HepG2 (cell line): ENCODE results near the gene PARP1. TPM values are rescaled to one million over a fixed set of nuclear protein-coding genes. Genes with fewer than 3 reads are reported as not detected.

ENCODE experiments used
- ATAC-seq: fragments of 200-7000 bp; cut with Tn5 transposase; 3 replicates; pipeline ENCODE4 v1.9.1; 2020; ENCODE audit warnings: mild to moderate bottlenecking, moderate library complexity
- BruUV-seq: library from RNA; stranded (reverse); fragments of 400-500 nt; replicated peaks from 2 replicates; lab custom pipeline; 2021; lab: Mats Ljungman, UMichigan
- CTCF ChIA-PET: fragments of 300-600 bp; formaldehyde crosslinking; extraction: SDS; loops from one replicate; lab custom pipeline; 2021; ENCODE audit warnings: low total read pairs, inconsistent platforms, low intra/inter-chr PET ratio; lab: Yijun Ruan, JAX
- POLR2A ChIA-PET: fragments of 350-600 bp; sonication (Branson Sonifier 250); formaldehyde crosslinking; loops from one replicate; lab custom pipeline; 2020; ENCODE audit warnings: antibody characterized with exemption, inconsistent platforms; lab: Yijun Ruan, JAX
- DNase-seq: peaks from one replicate; pipeline ENCODE4 v3.0.0-alpha.2; 2015; ENCODE audit warnings: low spot score
- FAIRE-seq: peaks from 3 replicates; lab custom pipeline; 2011; peaks lifted over from hg19 to GRCh38; lab: Jason Lieb, UNC
- H2AFZ ChIP-seq: one replicate; pipeline ENCODE4 v1.6.1; 2011; ENCODE audit warnings: low read length, inconsistent platforms
- H3K27ac ChIP-seq: fragments of 300-600 bp; 3 replicates; pipeline ENCODE4 v1.8.0; 2011; ENCODE audit warnings: mixed run types, mild to moderate bottlenecking, mixed read lengths, low read length, inconsistent platforms; ENCODE audit not compliant: insufficient read depth; ENCODE audit errors: extremely low read length
- H3K27me3 ChIP-seq, 2 experiments: fragments of 200-600 bp in 1 of 2; 2 replicates in 1 of 2; 3 replicates in 1 of 2; pipeline versions ENCODE4 v1.6.0 to v1.8.0; 2011; ENCODE audit warnings: low read length in 2 of 2, mild to moderate bottlenecking in 2 of 2, moderate library complexity in 2 of 2, inconsistent platforms in 1 of 2; ENCODE audit not compliant: insufficient read depth in 2 of 2, control insufficient read depth in 1 of 2
- H3K36me3 ChIP-seq, 2 experiments: fragments of 200-600 bp in 1 of 2; replicated peaks in 1 of 2; 2 replicates in 1 of 2; 3 replicates in 1 of 2; pipeline versions ENCODE4 v1.5.1 to v1.8.0; 2011; ENCODE audit warnings: low read length in 2 of 2, inconsistent platforms in 1 of 2; ENCODE audit not compliant: insufficient read depth in 2 of 2, control insufficient read depth in 1 of 2
- H3K4me1 ChIP-seq: 2 replicates; pipeline ENCODE4 v1.5.1; 2012; ENCODE audit warnings: low read length, inconsistent platforms; ENCODE audit not compliant: insufficient read depth
- H3K4me2 ChIP-seq: 2 replicates; pipeline ENCODE4 v1.6.0; 2011; ENCODE audit warnings: low read depth, low read length, inconsistent platforms
- H3K4me3 ChIP-seq, 3 experiments: fragments of 200-600 bp in 1 of 3; sonication (generic), shearing (Covaris generic) in 1 of 3; replicated peaks in 1 of 3; 2 replicates each; pipeline ENCODE4 v1.5.1; 2011 to 2016; ENCODE audit warnings: low read length in 3 of 3, inconsistent platforms in 2 of 3, low read depth in 2 of 3, mild to moderate bottlenecking in 2 of 3, control low read depth in 1 of 3, mixed read lengths in 1 of 3; ENCODE audit not compliant: insufficient read depth in 1 of 3
- H3K79me2 ChIP-seq: one replicate; pipeline ENCODE4 v1.6.1; 2011; ENCODE audit warnings: low read length, inconsistent platforms; ENCODE audit not compliant: insufficient read depth
- H3K9ac ChIP-seq: 2 replicates; pipeline ENCODE4 v1.6.0; 2011; ENCODE audit warnings: mild to moderate bottlenecking, low read depth, low read length, inconsistent platforms; ENCODE audit not compliant: insufficient read depth
- H3K9me3 ChIP-seq: 2 replicates; pipeline ENCODE4 v1.5.1; 2012; ENCODE audit warnings: mild to moderate bottlenecking, low read length
- H4K20me1 ChIP-seq: 2 replicates; pipeline ENCODE4 v1.6.0; 2011; ENCODE audit warnings: inconsistent platforms, mild to moderate bottlenecking, low read length, moderate library complexity; ENCODE audit not compliant: insufficient read depth
- ATF7 ChIP-seq, 2 experiments: fragments of 450-650 bp in 1 of 2; sonication (generic) in 1 of 2; formaldehyde crosslinking in 1 of 2; IDR thresholded peaks; 2 replicates each; pipeline versions ENCODE4 v1.4.0 to v1.6.1; 2016 to 2020; ENCODE audit warnings: antibody characterized with exemption in 1 of 2, mild to moderate bottlenecking in 1 of 2, missing genetic modification reagents in 1 of 2
- DPF2 ChIP-seq: sonication (generic); formaldehyde crosslinking; IDR thresholded peaks from 2 replicates; pipeline ENCODE4 v1.4.0; 2020; ENCODE audit warnings: mild to moderate bottlenecking, low read depth, missing genetic modification reagents, borderline replicate concordance
- KDM2A ChIP-seq: sonication (generic); formaldehyde crosslinking; IDR thresholded peaks from 2 replicates; pipeline ENCODE4 v1.4.0; 2020; ENCODE audit warnings: low read depth, missing genetic modification reagents, borderline replicate concordance
- MLLT10 ChIP-seq: sonication (generic); formaldehyde crosslinking; IDR thresholded peaks from 2 replicates; pipeline ENCODE4 v1.4.0; 2020; ENCODE audit warnings: missing genetic modification reagents
- TBP ChIP-seq: sonication (generic); formaldehyde crosslinking; IDR thresholded peaks from 2 replicates; pipeline ENCODE4 v1.5.0; 2020; ENCODE audit warnings: missing genetic modification reagents
- ZBTB21 ChIP-seq: sonication (generic); formaldehyde crosslinking; IDR thresholded peaks from 2 replicates; pipeline ENCODE4 v1.4.0; 2020; ENCODE audit warnings: missing genetic modification reagents
- ZNF326 ChIP-seq: sonication (generic); formaldehyde crosslinking; IDR thresholded peaks from 2 replicates; pipeline ENCODE4 v1.4.0; 2020; ENCODE audit warnings: missing genetic modification reagents, borderline replicate concordance
- ZNF331 ChIP-seq: sonication (generic); formaldehyde crosslinking; IDR thresholded peaks from 2 replicates; pipeline ENCODE4 v1.4.0; 2020; ENCODE audit warnings: missing genetic modification reagents
- ZNF629 ChIP-seq: sonication (generic); formaldehyde crosslinking; conservative IDR thresholded peaks from 2 replicates; pipeline ENCODE4 v1.5.0; 2020; ENCODE audit warnings: missing genetic modification reagents
- ZNF674 ChIP-seq: sonication (generic); formaldehyde crosslinking; IDR thresholded peaks from 2 replicates; pipeline ENCODE4 v1.5.0; 2020; ENCODE audit warnings: low read depth, mild to moderate bottlenecking, missing genetic modification reagents
- WGBS: methylation state at CpG from one replicate; pipeline ENCODE4 v1.1.6; 2017; ENCODE audit warnings: low lambda C conversion rate; 5-methylcytosine and 5-hydroxymethylcytosine counted together
- in situ Hi-C: cut with HindIII; loops from 2 replicates; pipeline ENCODE4 v1.10.0; 2017; ENCODE audit warnings: low pct_unique_long_range_greater_than_20kb; ENCODE audit not compliant: extremely low pct_ligation_motif_present
- intact Hi-C: fragments of 100-400 bp; cut with micrococcal nuclease; formaldehyde crosslinking; loops from one replicate; pipeline ENCODE4 v1.10.0; 2022; ENCODE audit not compliant: unreplicated experiment
- polyA plus RNA-seq, 8 experiments: library from polyadenylated mRNA; depleted of rRNA in 3 of 8; stranded (reverse) in 7 of 8; unstranded in 1 of 8; fragments of >200 nt; fragmentation: Illumina TruSeq in 4 of 8; extraction: Trizol in 4 of 8; gene quantifications; 2 replicates each; pipeline versions ENCODE4 v1.2.1 to v1.2.3, GENCODE V29; 2011 to 2016; ENCODE audit warnings: low read depth in 4 of 8, missing spikeins in 1 of 8, mixed read lengths in 1 of 8; ENCODE audit not compliant: insufficient read depth in 1 of 8
- total RNA-seq, 5 experiments: library from RNA; depleted of rRNA; stranded (reverse); fragments of >200 nt; fragmentation: Illumina TruSeq; extraction: Trizol; gene quantifications; 2 replicates each; pipeline ENCODE4 v1.2.3, GENCODE V29; 2016; ENCODE audit warnings: low read depth in 1 of 5
- TF ChIP-seq, protein P1 (sequence below): sonication (generic); formaldehyde crosslinking; conservative IDR thresholded peaks from 2 replicates; pipeline ENCODE4 v1.8.0; 2022; ENCODE audit warnings: low read depth, missing genetic modification reagents
- TF ChIP-seq, protein P2 (sequence below): sonication (generic); formaldehyde crosslinking; IDR thresholded peaks from 2 replicates; pipeline ENCODE4 v1.4.0; 2020; ENCODE audit warnings: missing genetic modification reagents

The PARP1 gene
- total and polyA plus RNA-seq, 2 of the 13 experiments (the other 11 are each of a cell fraction or from before 2014, with no cell fraction given), result 50.1 to 85.2 TPM

- 44% methylated on average over 10 of the region's 11 CpGs for WGBS
- no peak overlapping the region for H3K9ac ChIP-seq
- BruUV-seq, result no TSS peak
- intact Hi-C loops (no loop called here), in situ Hi-C loops (no loop called here)
- no peak for FAIRE-seq
- no peaks in the 10 kb centered on the region for H4K20me1 ChIP-seq
- POLR2A ChIA-PET, result no interaction called here
- CTCF ChIA-PET, result no interaction called here
- H3K4me1 ChIP-seq, result no peaks in the 10 kb centered on the region
- no peaks in the 10 kb centered on the region for H3K36me3 ChIP-seq
- H3K27me3 ChIP-seq, result peaks cover 0 to 6% of the 10 kb centered on the region in 2 experiments; a peak in 1 of 5 replicates
- no peaks in the 10 kb centered on the region for H3K9me3 ChIP-seq
- TF ChIP-seq ZNF331 (CRISPR knock-in tag) (no peak), MLLT10 (CRISPR knock-in tag) (no peak), ZBTB21 (no peak), ZNF326 (CRISPR knock-in tag) (no peak), KDM2A (no peak), ATF7 (IDR thresholded peaks at IDR 0.05) (no peak), ATF7 (CRISPR knock-in tag; IDR thresholded peaks at IDR 0.05) (no peak), ZNF674 (no peak), ZNF629 (CRISPR knock-in tag) (no peak), DPF2 (no peak), TBP (CRISPR knock-in tag) (no peak)
- TF ChIP-seq, protein P1, sequence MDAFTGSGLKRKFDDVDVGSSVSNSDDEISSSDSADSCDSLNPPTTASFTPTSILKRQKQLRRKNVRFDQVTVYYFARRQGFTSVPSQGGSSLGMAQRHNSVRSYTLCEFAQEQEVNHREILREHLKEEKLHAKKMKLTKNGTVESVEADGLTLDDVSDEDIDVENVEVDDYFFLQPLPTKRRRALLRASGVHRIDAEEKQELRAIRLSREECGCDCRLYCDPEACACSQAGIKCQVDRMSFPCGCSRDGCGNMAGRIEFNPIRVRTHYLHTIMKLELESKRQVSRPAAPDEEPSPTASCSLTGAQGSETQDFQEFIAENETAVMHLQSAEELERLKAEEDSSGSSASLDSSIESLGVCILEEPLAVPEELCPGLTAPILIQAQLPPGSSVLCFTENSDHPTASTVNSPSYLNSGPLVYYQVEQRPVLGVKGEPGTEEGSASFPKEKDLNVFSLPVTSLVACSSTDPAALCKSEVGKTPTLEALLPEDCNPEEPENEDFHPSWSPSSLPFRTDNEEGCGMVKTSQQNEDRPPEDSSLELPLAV, result no peak
- TF ChIP-seq, protein P2, sequence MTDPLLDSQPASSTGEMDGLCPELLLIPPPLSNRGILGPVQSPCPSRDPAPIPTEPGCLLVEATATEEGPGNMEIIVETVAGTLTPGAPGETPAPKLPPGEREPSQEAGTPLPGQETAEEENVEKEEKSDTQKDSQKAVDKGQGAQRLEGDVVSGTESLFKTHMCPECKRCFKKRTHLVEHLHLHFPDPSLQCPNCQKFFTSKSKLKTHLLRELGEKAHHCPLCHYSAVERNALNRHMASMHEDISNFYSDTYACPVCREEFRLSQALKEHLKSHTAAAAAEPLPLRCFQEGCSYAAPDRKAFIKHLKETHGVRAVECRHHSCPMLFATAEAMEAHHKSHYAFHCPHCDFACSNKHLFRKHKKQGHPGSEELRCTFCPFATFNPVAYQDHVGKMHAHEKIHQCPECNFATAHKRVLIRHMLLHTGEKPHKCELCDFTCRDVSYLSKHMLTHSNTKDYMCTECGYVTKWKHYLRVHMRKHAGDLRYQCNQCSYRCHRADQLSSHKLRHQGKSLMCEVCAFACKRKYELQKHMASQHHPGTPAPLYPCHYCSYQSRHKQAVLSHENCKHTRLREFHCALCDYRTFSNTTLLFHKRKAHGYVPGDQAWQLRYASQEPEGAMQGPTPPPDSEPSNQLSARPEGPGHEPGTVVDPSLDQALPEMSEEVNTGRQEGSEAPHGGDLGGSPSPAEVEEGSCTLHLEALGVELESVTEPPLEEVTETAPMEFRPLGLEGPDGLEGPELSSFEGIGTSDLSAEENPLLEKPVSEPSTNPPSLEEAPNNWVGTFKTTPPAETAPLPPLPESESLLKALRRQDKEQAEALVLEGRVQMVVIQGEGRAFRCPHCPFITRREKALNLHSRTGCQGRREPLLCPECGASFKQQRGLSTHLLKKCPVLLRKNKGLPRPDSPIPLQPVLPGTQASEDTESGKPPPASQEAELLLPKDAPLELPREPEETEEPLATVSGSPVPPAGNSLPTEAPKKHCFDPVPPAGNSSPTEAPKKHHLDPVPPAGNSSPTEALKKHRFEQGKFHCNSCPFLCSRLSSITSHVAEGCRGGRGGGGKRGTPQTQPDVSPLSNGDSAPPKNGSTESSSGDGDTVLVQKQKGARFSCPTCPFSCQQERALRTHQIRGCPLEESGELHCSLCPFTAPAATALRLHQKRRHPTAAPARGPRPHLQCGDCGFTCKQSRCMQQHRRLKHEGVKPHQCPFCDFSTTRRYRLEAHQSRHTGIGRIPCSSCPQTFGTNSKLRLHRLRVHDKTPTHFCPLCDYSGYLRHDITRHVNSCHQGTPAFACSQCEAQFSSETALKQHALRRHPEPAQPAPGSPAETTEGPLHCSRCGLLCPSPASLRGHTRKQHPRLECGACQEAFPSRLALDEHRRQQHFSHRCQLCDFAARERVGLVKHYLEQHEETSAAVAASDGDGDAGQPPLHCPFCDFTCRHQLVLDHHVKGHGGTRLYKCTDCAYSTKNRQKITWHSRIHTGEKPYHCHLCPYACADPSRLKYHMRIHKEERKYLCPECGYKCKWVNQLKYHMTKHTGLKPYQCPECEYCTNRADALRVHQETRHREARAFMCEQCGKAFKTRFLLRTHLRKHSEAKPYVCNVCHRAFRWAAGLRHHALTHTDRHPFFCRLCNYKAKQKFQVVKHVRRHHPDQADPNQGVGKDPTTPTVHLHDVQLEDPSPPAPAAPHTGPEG (CRISPR knock-in tag), result no peak
- TF ChIP-seq, all 625 proteins: peak for 0
- Histone ChIP-seq H3K4me3 (no peak overlapping the region), H3K79me2 (no peaks in the 10 kb centered on the region), H2AFZ (no peak overlapping the region), H3K4me2 (no peak overlapping the region), H3K27ac (no peak overlapping the region)
- no peak for DNase-seq
- no peak for ATAC-seq
Measured at GRCh38 chr1:226414098-226414698, 6.3 kb upstream of the PARP1 start.
